Mucosa of gallbladder (tissue), 1 donor: ENCODE results near the gene TRERF1. TPM values are rescaled to one million over a fixed set of nuclear protein-coding genes. Genes with fewer than 3 reads are reported as not detected.
"Not testable (repeated sequence)": the region's sequence is repeated elsewhere in the genome, so short reads cannot be mapped to it uniquely, and the experiment has no call there.

Experiments
- DNase-seq: peaks from one replicate; pipeline ENCODE4 v3.0.0-alpha.2; 2020; ENCODE audit warnings: low spot score
- total RNA-seq: library from RNA; stranded (reverse); gene quantifications from one replicate; pipeline ENCODE4 v1.2.1, GENCODE V29; 2021
- donor health status: DM: no; HTN: no; CAD: no.

The TRERF1 gene
- total RNA-seq, 1 donor from 2014 or later: 7.7 TPM

- no peak for DNase-seq
These were observed 113.6 kb downstream of the TRERF1 start for GRCh38 chr6:42337985-42338743.

GRCh38 chr6:42336431-42336830 lies 115.3 kb downstream of the TRERF1 start:
- no peak for DNase-seq

GRCh38 chr6:42335896-42336295 lies 115.8 kb downstream of the TRERF1 start:
- DNase-seq: no peak

GRCh38 chr6:42334870-42335269 lies 116.9 kb downstream of the TRERF1 start:
- DNase-seq: no peak

- DNase-seq: no peak
These were observed 118.1 kb downstream of the TRERF1 start for GRCh38 chr6:42333612-42334011.

GRCh38 chr6:42332916-42333315 lies 118.8 kb downstream of the TRERF1 start:
- no peak for DNase-seq

- DNase-seq: no peak
These were observed 120.7 kb downstream of the TRERF1 start for GRCh38 chr6:42331019-42331418.

GRCh38 chr6:42326248-42326647 lies 125.5 kb downstream of the TRERF1 start:
- DNase-seq: no peak

GRCh38 chr6:42324656-42325324 lies 126.9 kb downstream of the TRERF1 start:
- DNase-seq: not testable (repeated sequence)

- no peak for DNase-seq
These were observed 129.1 kb downstream of the TRERF1 start for GRCh38 chr6:42322676-42323075.

- DNase-seq: no peak
These were observed 129.8 kb downstream of the TRERF1 start for GRCh38 chr6:42321976-42322375.

- DNase-seq: no peak
These were observed 131.0 kb downstream of the TRERF1 start for GRCh38 chr6:42320762-42321161.

GRCh38 chr6:42318480-42318879 lies 133.2 kb downstream of the TRERF1 start:
- DNase-seq: no peak

GRCh38 chr6:42316981-42317380 lies 134.7 kb downstream of the TRERF1 start:
- DNase-seq: no peak

GRCh38 chr6:42315991-42316970 lies 135.4 kb downstream of the TRERF1 start:
- peak; percentile 42 for DNase-seq

GRCh38 chr6:42315259-42315990 lies 136.3 kb downstream of the TRERF1 start:
- no peak for DNase-seq

GRCh38 chr6:42314571-42315258 lies 137.0 kb downstream of the TRERF1 start:
- DNase-seq: no peak

- DNase-seq: no peak
These were observed 137.7 kb downstream of the TRERF1 start for GRCh38 chr6:42313941-42314570.

GRCh38 chr6:42313038-42313437 lies 138.7 kb downstream of the TRERF1 start:
- no peak for DNase-seq

GRCh38 chr6:42307141-42307470 lies 144.6 kb downstream of the TRERF1 start:
- no peak for DNase-seq
